ENCODE measurements around the gene EMILIN3.

EMILIN3 gene

DNA sequence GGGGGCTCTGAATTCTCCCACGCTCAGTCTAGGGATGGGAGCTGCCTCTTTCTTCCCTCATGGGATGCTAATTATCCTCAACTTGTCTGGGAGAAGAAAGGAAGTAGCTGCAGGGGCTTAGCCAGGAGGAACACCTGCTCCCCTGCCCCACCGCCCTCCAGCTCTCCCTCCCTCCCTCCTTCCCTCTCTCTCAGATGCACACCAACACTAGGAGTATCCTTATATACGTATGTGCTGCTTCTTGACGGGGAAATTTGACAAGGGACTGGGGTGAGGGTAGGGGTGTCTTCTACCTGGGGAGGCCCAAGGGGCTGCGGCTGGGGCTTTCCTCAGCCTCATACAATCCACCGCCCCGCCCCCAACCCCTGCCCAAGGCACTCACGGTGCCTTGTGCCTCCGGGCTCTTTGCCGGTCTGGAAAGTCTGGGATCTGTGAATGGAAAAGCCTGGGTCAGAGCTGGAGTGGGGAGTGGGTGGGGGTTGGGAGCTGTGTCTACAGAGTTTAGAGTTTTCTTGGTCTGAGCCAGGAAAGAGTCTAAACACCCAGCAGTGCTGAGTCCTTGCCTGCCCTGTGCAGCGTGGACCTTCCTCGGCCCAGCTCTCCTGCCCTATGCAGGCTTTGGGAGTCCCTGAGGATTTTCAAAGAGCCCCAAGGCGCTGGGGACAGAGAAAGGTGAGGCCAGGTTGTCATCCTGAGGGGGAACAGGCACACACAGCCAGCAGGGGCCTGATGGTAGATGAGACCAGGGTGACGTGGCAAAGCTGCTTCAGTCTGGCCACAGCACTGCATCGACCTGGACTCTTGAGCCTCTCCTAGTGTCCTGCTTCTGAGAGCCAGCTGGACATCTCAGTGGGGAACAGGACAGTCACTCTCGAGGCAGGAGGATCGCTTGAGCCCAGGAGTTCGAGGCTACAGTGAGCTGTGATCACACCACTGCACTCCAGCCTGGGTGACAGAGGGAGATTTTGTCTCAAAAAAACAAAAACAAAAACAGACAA is 29.3 kb upstream of the EMILIN3 start:
- H3K36me3 Mint-ChIP-seq (ENCODE audit: low read depth) = no peaks in the 10 kb centered on the region
- H3K27me3 Mint-ChIP-seq = no peaks in the 10 kb centered on the region
- no peak overlapping the region for H3K4me3 Mint-ChIP-seq
- H3K9me3 Mint-ChIP-seq = no peaks in the 10 kb centered on the region
- H3K27ac Mint-ChIP-seq = no peak overlapping the region
- no peaks in the 10 kb centered on the region for H3K4me1 Mint-ChIP-seq (ENCODE audit: low read depth)

GRCh38 chr20:41394931-41395666 is 28.5 kb upstream of the EMILIN3 start:
- no peak overlapping the region for H3K27ac Mint-ChIP-seq

DNA sequence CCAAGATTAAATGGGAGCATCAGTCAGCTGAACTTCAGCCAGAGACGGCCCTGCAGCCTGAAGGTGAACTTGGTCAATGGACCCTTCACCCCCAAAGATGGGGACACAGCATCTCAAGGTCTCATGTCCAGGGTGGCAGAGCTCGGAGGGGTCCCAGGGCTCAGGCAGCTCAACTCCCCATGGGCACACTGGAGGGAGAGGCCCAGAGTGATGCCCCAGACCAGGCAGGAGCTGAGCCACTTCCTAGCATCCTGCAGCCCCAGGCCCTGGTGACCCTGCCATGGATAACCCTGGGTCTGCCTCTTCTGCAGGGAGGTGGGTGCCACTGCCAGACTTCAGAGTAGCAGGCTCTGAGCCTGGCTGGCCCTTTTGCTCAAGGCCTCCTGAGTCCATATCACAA is 27.5 kb upstream of the EMILIN3 start:
- no peaks in the 10 kb centered on the region for H3K9me3 Mint-ChIP-seq
- H3K4me1 Mint-ChIP-seq (ENCODE audit: low read depth) = no peaks in the 10 kb centered on the region
- H3K4me3 Mint-ChIP-seq = no peak overlapping the region
- H3K36me3 Mint-ChIP-seq (ENCODE audit: low read depth) = no peaks in the 10 kb centered on the region
- no peaks in the 10 kb centered on the region for H3K27me3 Mint-ChIP-seq
- H3K27ac Mint-ChIP-seq = no peak overlapping the region

More at GRCh38 chr20:41394931-41395666, 28.5 kb upstream of the EMILIN3 start:
- Mint-ChIP-seq H3K36me3 (ENCODE audit: low read depth) (no peaks in the 10 kb centered on the region), H3K27me3 (no peaks in the 10 kb centered on the region), H3K9me3 (no peaks in the 10 kb centered on the region), H3K4me3 (no peak overlapping the region), H3K4me1 (ENCODE audit: low read depth) (no peaks in the 10 kb centered on the region)

GRCh38 chr20:41393705-41394066 is 27.1 kb upstream of the EMILIN3 start:
- Mint-ChIP-seq H3K36me3 (ENCODE audit: low read depth) (no peaks in the 10 kb centered on the region), H3K27ac (no peak overlapping the region), H3K27me3 (no peaks in the 10 kb centered on the region), H3K4me1 (ENCODE audit: low read depth) (no peaks in the 10 kb centered on the region), H3K9me3 (no peaks in the 10 kb centered on the region), H3K4me3 (no peak overlapping the region)

- Mint-ChIP-seq H3K36me3 (ENCODE audit: low read depth) (no peaks in the 10 kb centered on the region), H3K27ac (no peak overlapping the region), H3K27me3 (no peaks in the 10 kb centered on the region), H3K4me1 (ENCODE audit: low read depth) (no peaks in the 10 kb centered on the region), H3K9me3 (no peaks in the 10 kb centered on the region), H3K4me3 (no peak overlapping the region)
These were observed 26.5 kb upstream of the EMILIN3 start for GRCh38 chr20:41392871-41393704.

- Mint-ChIP-seq H3K27ac (no peak overlapping the region), H3K36me3 (ENCODE audit: low read depth) (no peaks in the 10 kb centered on the region), H3K4me1 (ENCODE audit: low read depth) (no peaks in the 10 kb centered on the region), H3K4me3 (no peak overlapping the region), H3K9me3 (no peaks in the 10 kb centered on the region), H3K27me3 (no peaks in the 10 kb centered on the region)
These were observed 25.7 kb upstream of the EMILIN3 start for GRCh38 chr20:41392295-41392694.

- Mint-ChIP-seq H3K9me3 (no peaks in the 10 kb centered on the region), H3K27ac (no peak overlapping the region), H3K27me3 (no peaks in the 10 kb centered on the region), H3K4me1 (ENCODE audit: low read depth) (no peaks in the 10 kb centered on the region), H3K36me3 (ENCODE audit: low read depth) (no peaks in the 10 kb centered on the region), H3K4me3 (no peak overlapping the region)
These were observed 25.0 kb upstream of the EMILIN3 start for GRCh38 chr20:41391587-41392001.

GRCh38 chr20:41390889-41391288 is 24.3 kb upstream of the EMILIN3 start:
- no peaks in the 10 kb centered on the region for H3K27me3 Mint-ChIP-seq
- no peaks in the 10 kb centered on the region for H3K36me3 Mint-ChIP-seq (ENCODE audit: low read depth)
- no peak overlapping the region for H3K27ac Mint-ChIP-seq
- no peak overlapping the region for H3K4me3 Mint-ChIP-seq
- H3K4me1 Mint-ChIP-seq (ENCODE audit: low read depth) = no peaks in the 10 kb centered on the region
- no peaks in the 10 kb centered on the region for H3K9me3 Mint-ChIP-seq

GRCh38 chr20:41387444-41387851 is 20.8 kb upstream of the EMILIN3 start:
- H3K9me3 Mint-ChIP-seq = no peaks in the 10 kb centered on the region
- no peaks in the 10 kb centered on the region for H3K36me3 Mint-ChIP-seq (ENCODE audit: low read depth)
- H3K4me1 Mint-ChIP-seq (ENCODE audit: low read depth) = no peaks in the 10 kb centered on the region
- H3K4me3 Mint-ChIP-seq = no peak overlapping the region
- H3K27me3 Mint-ChIP-seq = peaks cover 4% of the 10 kb centered on the region
- no peak overlapping the region for H3K27ac Mint-ChIP-seq

DNA sequence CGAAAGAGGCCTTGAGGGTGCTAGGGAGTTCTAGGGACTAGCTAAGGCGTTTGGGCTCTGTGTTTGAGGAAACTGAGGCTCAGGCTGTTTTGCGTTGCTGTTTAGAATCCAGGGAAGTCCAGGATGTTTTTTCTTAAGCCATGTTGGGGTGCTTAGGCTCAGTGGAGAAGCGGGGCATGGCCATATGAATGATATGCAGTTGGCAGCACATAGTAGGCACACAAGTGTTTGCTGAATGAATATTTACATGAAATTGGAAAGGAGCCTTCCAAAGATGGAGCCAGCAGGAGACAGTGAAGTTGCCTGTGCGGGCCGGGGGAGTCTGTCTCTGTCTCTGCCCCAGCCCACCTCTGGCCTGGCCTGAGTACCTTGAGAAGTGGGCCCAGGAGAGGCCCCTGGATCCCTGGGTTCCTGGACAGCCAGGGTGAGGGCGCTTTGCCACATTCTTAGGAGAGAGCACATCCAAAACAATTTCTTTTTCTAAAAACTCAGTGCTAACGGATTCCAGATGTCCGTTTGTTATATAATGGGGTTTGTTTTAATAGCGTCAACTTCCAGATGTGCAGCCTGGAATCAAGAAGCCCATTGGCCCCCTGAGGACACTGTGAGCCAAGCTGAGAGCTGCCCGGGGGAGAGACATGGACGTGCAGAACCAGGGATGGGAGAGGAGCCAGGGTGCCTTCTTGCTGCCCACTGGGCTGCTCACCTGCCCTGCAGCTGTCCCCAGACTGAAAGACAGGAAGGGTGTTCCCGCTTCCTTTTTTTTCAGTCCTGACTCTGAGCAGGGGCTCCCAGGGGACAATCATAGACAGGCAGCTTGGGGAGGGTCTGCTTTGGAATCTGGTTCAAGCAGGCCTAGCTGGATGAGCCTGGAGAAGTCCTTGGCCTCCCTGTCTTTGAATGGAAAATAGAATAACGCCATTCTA is 20.1 kb upstream of the EMILIN3 start:
- H3K9me3 Mint-ChIP-seq = no peaks in the 10 kb centered on the region
- peaks cover 4% of the 10 kb centered on the region for H3K27me3 Mint-ChIP-seq
- H3K4me3 Mint-ChIP-seq = no peak overlapping the region
- no peak overlapping the region for H3K27ac Mint-ChIP-seq
- H3K36me3 Mint-ChIP-seq (ENCODE audit: low read depth) = no peaks in the 10 kb centered on the region
- no peaks in the 10 kb centered on the region for H3K4me1 Mint-ChIP-seq (ENCODE audit: low read depth)

DNA sequence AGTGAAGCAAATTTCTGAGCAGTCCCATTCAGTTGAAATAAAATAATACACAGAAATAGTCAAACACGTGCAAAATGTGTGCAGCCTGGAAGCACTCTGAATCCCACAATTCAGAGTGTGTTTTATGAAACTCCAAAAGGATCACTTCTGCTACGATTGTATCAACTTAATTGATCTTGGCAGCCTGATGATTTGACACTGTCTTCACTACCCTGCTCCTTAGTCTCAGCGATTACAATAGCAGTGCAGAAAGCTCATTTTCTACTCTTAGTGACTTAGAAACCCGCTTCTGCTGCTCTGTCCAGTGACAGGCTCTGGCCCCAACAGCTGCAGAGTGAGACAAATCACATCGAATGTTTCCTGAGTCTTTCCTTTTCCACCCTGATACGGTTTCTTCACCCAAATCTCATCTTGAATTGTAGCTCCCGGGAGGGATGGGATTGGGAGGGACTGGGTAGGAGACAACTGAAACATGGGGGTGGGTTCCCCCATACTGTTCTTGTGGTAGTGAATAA is 16.2 kb upstream of the EMILIN3 start:
- Mint-ChIP-seq H3K27ac (no peak overlapping the region), H3K4me3 (no peak overlapping the region), H3K9me3 (no peaks in the 10 kb centered on the region), H3K36me3 (ENCODE audit: low read depth) (no peaks in the 10 kb centered on the region), H3K4me1 (ENCODE audit: low read depth) (no peaks in the 10 kb centered on the region), H3K27me3 (peaks cover 16% of the 10 kb centered on the region)

DNA sequence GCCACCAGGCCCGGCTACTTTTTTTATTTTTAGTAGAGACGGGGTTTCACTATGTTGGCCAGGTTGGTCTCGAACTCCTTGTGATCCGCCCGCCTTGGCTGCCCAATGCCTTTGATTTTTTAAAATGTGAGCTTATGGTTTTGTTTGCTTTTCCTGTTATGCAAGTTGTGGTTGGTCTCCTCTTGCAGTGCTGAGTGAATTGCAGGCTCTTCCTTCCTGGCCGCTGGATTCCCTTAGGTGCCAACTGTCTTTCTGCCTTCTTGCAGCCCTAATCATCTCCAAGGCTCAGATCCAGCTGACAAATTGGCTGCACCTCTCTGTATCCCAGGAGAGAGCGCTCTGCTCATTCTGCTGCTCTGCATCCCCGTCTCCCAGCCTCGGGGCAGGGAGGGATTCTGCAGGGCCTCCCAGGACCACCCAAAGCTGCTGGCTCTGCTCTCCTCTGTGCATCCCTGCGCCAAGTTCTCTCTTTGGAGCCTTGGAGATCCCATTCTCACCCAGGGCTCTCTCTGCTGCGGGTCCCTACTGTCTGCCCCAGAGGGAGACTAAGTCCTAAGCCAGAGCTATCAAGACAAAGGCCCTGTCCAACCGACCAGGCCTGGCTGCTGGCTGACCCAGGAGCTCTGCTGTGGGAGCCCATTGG is 14.1 kb upstream of the EMILIN3 start:
- H3K27ac Mint-ChIP-seq = no peak overlapping the region
- no peak overlapping the region for H3K4me3 Mint-ChIP-seq
- peaks cover 35% of the 10 kb centered on the region for H3K27me3 Mint-ChIP-seq
- no peaks in the 10 kb centered on the region for H3K4me1 Mint-ChIP-seq (ENCODE audit: low read depth)
- no peaks in the 10 kb centered on the region for H3K36me3 Mint-ChIP-seq (ENCODE audit: low read depth)
- no peaks in the 10 kb centered on the region for H3K9me3 Mint-ChIP-seq

DNA sequence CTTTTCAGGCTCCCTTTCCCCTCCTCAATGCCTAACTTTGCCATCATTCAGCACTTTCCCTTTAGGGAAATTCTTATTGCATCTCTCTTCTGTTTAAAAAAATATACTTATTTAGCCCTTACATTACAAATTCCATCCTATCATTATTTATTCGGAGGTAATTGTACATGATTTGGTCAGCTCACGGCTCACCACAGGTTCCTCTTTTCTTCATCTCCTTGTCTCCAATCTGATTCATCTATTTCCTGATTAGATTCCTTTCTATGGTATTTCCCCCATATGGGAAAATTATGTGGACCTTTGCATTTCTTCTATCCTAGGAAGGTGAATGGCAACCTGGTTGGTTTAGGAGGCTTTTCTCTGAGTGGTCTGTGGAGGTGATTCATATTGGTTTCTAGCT is 12.9 kb upstream of the EMILIN3 start:
- Mint-ChIP-seq H3K27ac (no peak overlapping the region), H3K36me3 (ENCODE audit: low read depth) (no peaks in the 10 kb centered on the region), H3K4me1 (ENCODE audit: low read depth) (no peaks in the 10 kb centered on the region), H3K27me3 (peaks cover 38% of the 10 kb centered on the region), H3K9me3 (no peaks in the 10 kb centered on the region), H3K4me3 (no peak overlapping the region)
